HG03060 (cell line): Measurements from ENCODE around the gene KMT2E.
A peak's percentile ranks its signal among the peaks of the same experiment; 100 is the strongest.
"Not testable (repeated sequence)": the region's sequence is repeated elsewhere in the genome, so short reads cannot be mapped to it uniquely, and the experiment has no call there.

Source experiments
- ATAC-seq: cut with Tn5 transposase; IDR thresholded peaks from one replicate; pipeline ENCODE4 v1.9.1; 2021; ENCODE audit warnings: low read depth, moderate number of reproducible peaks; ENCODE audit not compliant: unreplicated experiment

The KMT2E gene

DNA sequence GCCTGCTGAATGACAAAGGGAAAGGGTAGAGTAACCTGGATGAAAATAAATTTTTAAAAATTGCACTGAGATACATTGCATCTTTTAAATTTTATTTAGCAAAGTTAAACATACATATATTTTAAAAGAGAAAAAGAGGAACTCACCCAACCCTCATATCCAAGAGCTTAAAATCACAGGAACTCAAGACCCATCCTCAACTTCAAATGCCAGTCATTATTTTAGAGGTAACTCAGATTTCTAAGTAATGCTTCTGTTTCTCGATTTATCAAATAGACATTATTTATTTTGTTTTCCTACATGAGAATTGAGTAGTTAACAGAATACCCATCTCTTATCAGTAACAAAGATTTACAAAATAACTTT is 32.4 kb upstream of the KMT2E start:
- ATAC-seq: no peak

DNA sequence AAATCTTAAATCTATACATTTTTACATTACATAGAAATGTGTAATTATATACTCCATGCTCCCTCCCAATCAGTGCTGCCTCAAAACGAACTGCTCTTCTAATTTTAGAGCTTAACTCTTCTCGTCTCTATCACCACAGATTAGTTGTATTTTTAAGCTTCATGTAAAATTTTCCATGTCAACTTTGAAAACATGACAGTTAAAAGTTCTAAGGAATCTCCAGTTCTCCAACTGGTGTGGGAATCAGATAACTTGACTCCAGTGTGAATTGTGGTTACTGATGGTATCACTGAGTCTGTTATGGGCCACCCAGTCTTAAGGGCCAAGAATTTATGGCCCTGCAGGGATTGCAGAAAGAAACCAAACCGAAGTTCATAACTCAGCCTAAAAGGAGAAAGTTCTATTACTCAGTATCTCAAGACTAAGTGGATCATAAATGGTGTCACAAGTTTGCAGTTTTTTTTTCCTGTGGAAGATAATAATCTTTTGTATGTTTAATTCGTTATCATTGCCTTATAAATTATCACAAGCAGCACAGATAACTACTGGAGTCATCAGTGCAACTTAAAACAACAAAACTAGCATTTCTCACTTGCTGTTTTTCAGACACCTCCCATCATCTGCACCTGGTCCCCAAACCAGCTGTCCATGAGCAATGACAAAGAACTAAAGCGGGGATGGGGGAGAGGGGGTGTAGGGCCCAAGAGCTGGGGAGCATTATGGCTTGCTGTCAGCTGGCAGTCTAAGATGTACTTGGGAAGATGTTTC is 31.5 kb upstream of the KMT2E start:
- ATAC-seq: no peak

DNA sequence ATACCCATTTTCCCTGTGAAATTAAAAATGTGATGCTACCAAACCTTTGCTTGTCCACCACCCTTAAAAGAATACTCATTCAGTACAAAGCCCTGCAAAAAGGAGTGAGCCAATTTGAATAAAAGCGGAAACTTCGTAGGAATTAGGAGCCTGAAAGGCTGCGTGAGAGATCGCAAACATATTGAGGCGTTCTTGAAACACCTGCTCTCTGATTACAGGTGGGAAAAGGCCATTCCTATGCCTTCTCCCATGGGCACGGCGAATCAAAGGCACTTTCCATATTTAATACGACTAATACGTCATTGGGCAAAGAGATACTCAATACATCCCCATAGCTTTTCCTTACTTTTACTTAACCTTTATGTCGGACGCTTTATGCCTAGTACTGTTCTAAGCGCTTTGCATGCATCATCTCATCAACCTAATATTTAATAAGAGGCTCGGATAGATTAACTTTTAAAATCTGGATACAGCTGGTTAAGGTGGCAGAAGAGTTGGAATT is 30.9 kb upstream of the KMT2E start:
- no peak for ATAC-seq

DNA sequence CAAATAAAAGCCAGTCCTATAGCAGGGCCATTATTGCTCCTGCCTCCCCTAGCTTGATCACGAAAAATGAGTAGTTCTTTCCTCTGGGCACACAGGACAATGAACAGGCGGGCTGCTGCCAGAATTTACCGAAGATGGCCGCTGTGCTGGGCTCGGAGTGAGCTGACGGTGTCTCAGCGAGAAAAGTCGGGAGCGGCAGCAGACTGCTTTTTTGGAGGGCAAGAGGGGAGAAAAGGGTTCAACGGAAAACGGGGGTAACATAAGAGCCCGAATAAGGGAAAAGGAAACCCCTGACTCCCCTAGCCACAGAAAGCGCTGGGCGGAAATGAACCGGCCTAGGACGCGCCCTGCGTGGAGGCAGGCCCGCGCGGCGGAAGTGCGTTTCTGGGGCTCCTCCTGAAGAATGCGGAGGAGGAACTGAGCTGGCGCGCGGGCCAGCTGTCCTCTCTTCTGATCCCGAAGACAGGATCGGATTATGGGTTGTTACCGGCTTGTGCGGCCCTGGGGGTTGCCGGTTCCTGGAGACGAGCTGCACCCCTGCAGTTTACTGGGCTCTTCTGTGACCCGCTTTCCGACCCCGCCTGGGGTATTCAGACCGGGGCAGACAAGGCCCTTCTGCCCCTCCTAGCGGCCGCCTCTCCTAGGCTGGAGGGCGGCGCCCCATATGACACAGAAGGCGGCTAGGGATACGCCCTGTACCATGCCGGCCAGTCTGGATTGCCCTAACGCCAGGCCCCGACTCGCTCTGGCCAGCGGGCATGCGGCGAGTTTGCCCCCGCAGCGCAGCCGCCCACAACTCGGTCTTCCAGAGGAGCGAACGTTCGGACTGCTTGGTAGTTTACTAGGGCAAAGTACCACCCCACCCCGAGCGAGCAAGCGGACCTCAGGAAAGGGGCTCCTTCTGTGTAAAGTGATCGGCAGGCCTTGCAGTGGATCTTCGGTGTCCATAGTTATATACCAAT is 30.1 kb upstream of the KMT2E start:
- ATAC-seq: peak; percentile 61

GRCh38 chr7:104984585-104985258 is 29.3 kb upstream of the KMT2E start:
- ATAC-seq: no peak

DNA sequence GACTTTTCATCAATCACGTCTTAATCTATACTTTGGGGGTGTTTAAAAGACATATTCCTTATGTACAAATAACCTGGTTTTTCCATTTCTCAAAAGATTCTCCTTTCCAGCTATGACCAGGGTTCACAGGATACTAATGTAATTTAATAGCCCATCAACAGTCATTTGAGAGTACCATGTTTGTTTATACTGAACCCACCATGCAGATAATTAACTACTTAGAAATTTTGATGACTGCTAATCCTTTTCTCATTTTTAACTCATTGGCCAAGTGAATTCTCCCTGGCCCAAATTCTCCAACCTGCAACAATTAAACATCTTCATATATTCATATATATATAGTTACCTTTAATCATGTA is 28.8 kb upstream of the KMT2E start:
- no peak for ATAC-seq

- ATAC-seq: no peak
Observed at GRCh38 chr7:104986628-104987259, 27.3 kb upstream of the KMT2E start.

DNA sequence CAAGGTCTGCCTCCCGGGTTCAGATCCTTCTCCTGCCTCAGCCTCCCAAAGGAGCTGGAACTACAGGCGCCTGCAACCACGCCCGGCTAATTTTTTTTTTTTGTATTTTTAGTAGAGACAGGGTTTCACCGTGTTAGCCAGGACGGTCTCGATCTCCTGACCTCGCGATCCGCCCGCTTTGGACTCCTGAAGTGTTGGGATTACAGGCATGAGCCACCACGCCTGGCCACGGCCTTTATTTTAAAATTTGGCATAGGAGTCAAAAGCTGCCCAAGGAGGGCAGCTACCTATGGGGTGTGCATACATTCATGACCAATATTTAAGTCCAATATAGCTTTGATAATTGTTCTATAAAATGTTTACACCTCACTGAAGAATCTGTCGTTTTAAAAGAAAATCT is 26.6 kb upstream of the KMT2E start:
- not testable (repeated sequence) for ATAC-seq

- ATAC-seq: no peak
Observed at GRCh38 chr7:104990983-104991382, 23.0 kb upstream of the KMT2E start.

DNA sequence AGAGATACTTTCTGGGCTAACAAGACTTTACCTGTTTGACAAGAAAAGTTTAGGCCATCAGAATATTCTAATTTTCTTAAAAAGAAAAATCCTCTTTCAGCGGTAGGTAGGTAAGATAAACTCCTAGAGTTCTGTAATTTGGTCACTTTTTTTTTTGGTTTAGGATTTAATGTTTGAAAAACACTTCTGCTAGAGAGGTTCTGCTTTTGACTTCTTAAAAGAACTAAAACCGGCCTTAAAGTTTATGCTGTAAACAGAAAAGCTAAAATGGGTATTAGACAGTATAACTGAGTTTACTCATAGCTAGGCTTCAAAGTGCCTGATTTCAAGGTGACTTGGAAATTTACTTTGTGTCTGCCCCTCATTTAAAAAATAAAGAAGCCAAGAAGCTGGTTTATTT is 21.7 kb upstream of the KMT2E start:
- no peak for ATAC-seq

- ATAC-seq: no peak
Observed at GRCh38 chr7:104993217-104993862, 20.7 kb upstream of the KMT2E start.

- ATAC-seq: no peak
Observed at GRCh38 chr7:104998040-104998752, 15.8 kb upstream of the KMT2E start.

- no peak for ATAC-seq
Observed at GRCh38 chr7:105000200-105000599, 13.8 kb upstream of the KMT2E start.

DNA sequence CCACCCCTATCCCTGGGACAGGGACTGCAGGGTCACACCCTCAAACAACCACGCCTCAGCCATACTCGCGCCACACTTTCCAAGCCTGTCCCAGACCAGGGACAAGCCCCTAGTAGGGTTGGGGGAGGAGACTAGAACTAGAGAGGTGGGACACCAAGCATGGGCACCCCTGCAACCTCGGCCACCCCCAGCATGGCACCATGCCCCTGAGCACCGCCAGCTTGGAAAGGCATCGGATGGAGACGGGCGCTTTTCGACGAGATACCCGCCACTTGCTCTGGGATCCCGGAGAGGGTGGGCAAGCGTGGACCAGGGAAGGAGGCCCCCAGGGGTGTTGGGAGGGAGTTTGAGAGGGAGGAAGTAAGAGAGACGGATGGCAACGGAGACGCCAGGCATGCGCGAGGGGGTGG is 13.1 kb upstream of the KMT2E start:
- ATAC-seq: no peak

GRCh38 chr7:105001652-105002184 is 12.3 kb upstream of the KMT2E start:
- ATAC-seq: no peak

- ATAC-seq: no peak
Observed at GRCh38 chr7:105003275-105003674, 10.7 kb upstream of the KMT2E start.

GRCh38 chr7:105003872-105004510 is 10.0 kb upstream of the KMT2E start:
- ATAC-seq: no peak

GRCh38 chr7:105005006-105005405 is 9.0 kb upstream of the KMT2E start:
- ATAC-seq: not testable (repeated sequence)

- not testable (repeated sequence) for ATAC-seq
Observed at GRCh38 chr7:105005486-105005885, 8.5 kb upstream of the KMT2E start.
